HUES48 (cell line): Measurements from ENCODE around the gene TRAF7.

Source experiments
- H3K27ac ChIP-seq: one replicate; pipeline ENCODE4 v1.7.0; 2013; ENCODE audit warnings: low read depth, low read length, inconsistent platforms
- H3K27me3 ChIP-seq: 2 replicates; pipeline ENCODE4 v1.6.1; 2013; ENCODE audit warnings: mild to moderate bottlenecking, low read length; ENCODE audit not compliant: control insufficient read depth, insufficient read depth
- H3K36me3 ChIP-seq: 2 replicates; pipeline ENCODE4 v1.6.1; 2013; ENCODE audit warnings: low read length; ENCODE audit not compliant: control insufficient read depth, insufficient read depth
- H3K4me1 ChIP-seq: 2 replicates; pipeline ENCODE4 v1.6.1; 2013; ENCODE audit warnings: mild to moderate bottlenecking, low read length; ENCODE audit not compliant: control insufficient read depth, insufficient read depth
- H3K4me3 ChIP-seq: 2 replicates; pipeline ENCODE4 v1.5.1; 2013; ENCODE audit warnings: mild to moderate bottlenecking, low read depth, low read length
- H3K9ac ChIP-seq: 2 replicates; pipeline ENCODE4 v1.6.1; 2013; ENCODE audit warnings: mild to moderate bottlenecking, low read depth, low read length, moderate library complexity
- H3K9me3 ChIP-seq: 2 replicates; pipeline ENCODE4 v1.6.1; 2013; ENCODE audit warnings: low read length; ENCODE audit not compliant: control insufficient read depth, insufficient read depth

TRAF7 gene

GRCh38 chr16:2216330-2216729, 60.7 kb downstream of the TRAF7 start:
- no peaks in the 10 kb centered on the region for H3K27me3 ChIP-seq
- no peaks in the 10 kb centered on the region for H3K9me3 ChIP-seq
- H3K27ac ChIP-seq = no peak overlapping the region
- peaks cover 14% of the 10 kb centered on the region for H3K36me3 ChIP-seq
- H3K9ac ChIP-seq = no peak overlapping the region
- H3K4me1 ChIP-seq = peaks cover 6% of the 10 kb centered on the region; the same call in 1 of the 2 replicates
- H3K4me3 ChIP-seq = no peak overlapping the region

GRCh38 chr16:2223221-2223941, 67.8 kb downstream of the TRAF7 start, which contains the start of gene E4F1:
E4F1 (plus strand) TSS chr16:2223591; CDS start chr16:2223614, 23 bp downstream.
- peak within 1 kb of the TSS; percentile 86 for H3K27ac ChIP-seq
- no peaks in the 10 kb centered on the region for H3K27me3 ChIP-seq
- H3K9ac ChIP-seq = peak within 1 kb of the TSS; percentile 92
- no peaks in the 10 kb centered on the region for H3K4me1 ChIP-seq
- H3K36me3 ChIP-seq = peaks cover 4% of the 10 kb centered on the region
- peak within 1 kb of the TSS; percentile 97 for H3K4me3 ChIP-seq
- H3K9me3 ChIP-seq = no peaks in the 10 kb centered on the region

- Histone ChIP-seq H3K27ac (peak overlapping the region; percentile 86), H3K4me3 (peak overlapping the region; percentile 97), H3K4me1 (no peaks in the 10 kb centered on the region), H3K27me3 (no peaks in the 10 kb centered on the region), H3K36me3 (peaks cover 10% of the 10 kb centered on the region), H3K9me3 (no peaks in the 10 kb centered on the region), H3K9ac (peak overlapping the region; percentile 92)
These were observed 68.4 kb downstream of the TRAF7 start for GRCh38 chr16:2223942-2224486.

- Histone ChIP-seq H3K27me3 (no peaks in the 10 kb centered on the region), H3K4me3 (no peak overlapping the region), H3K4me1 (no peaks in the 10 kb centered on the region), H3K27ac (no peak overlapping the region), H3K36me3 (peaks cover 26% of the 10 kb centered on the region), H3K9me3 (no peaks in the 10 kb centered on the region), H3K9ac (no peak overlapping the region)
These were observed 70.7 kb downstream of the TRAF7 start for GRCh38 chr16:2226245-2226793.

GRCh38 chr16:2226918-2227317, 71.3 kb downstream of the TRAF7 start:
- Histone ChIP-seq H3K9ac (no peak overlapping the region), H3K36me3 (peaks cover 32% of the 10 kb centered on the region), H3K4me1 (no peaks in the 10 kb centered on the region), H3K9me3 (no peaks in the 10 kb centered on the region), H3K27ac (no peak overlapping the region), H3K4me3 (no peak overlapping the region), H3K27me3 (no peaks in the 10 kb centered on the region)
